ENCODE measurements around the gene LPCAT3.

LPCAT3 gene

GRCh38 chr12:6954316-6955107 is 63.8 kb downstream of the LPCAT3 start:
- in situ Hi-C loops (cut with HindIII; ENCODE audit: low sequenced_read_pairs): no loop called here

DNA sequence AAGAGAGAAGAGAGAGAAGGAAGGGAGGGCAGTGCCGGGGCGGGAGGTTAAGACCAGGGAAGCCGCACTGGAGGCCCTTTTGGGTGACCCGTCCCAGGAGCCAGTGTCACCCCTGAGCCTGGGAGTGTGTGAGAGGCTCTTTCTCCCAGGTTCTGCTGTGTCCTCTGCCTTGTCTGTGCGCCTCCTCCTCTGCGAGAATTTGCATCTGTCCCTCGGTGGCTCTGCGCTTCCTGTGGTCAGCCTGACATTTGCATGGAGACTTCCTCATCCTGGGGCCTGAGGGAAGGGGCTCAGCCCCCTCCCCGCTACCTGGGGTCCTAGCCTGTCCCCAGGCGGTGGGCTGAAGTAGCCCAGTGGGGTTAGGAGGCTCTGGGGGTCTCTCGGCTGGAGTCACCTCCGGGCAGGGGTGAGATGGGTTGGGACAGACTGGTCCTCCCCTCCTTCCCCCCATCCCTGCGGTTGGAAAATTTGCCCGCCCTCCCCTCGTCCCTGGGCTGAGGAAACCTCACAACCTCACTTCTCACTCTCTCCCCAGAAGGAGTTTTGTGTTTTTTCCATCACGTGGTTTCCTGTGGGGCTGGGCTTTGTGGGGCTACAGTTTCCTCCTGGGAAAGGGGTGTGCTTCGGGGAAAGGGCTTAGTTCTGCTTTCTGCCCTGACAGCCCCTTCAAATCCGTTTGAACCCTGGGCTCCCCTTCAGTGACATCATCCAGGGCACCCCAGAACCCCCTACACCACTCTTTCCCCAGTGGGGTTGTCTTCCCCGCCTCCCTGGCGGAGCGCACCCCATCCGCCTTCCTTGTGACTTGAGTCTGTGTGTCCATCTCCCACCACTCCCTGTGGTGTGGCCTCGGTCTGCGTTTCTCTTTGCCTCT is 64.6 kb downstream of the LPCAT3 start:
- in situ Hi-C loops (cut with HindIII; ENCODE audit: low sequenced_read_pairs): no loop called here

DNA sequence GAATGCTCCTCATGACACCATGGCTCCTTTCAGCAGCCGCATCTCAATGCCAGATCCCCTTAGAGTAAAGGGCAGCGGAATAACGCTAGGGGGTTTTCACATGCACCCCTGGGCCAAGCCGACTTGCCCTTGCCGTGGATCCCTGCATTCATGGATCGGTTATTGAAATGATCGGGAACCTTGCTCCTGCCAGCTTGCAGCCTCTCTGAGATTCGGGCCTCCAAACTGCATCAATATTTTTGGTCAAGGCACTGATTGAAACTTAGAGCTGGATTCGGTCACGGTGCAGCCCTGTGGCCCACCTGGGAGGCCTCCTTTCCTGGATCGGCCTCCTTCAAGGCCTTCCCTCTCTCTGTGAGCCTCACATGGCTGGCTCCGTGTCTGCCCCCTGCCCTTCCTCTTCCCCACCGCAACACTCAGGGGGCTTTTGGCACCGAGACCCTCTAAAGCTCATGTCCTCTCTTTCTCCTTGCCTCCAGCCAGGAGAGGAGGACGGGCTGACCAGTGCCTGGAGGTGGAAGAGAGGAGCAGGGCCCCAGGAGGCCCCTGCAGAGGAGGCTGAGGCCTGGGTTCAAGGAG is 65.3 kb downstream of the LPCAT3 start:
- in situ Hi-C loops (cut with HindIII; ENCODE audit: low sequenced_read_pairs): no loop called here

- in situ Hi-C loops (cut with HindIII; ENCODE audit: low sequenced_read_pairs): no loop called here
Measured at GRCh38 chr12:6952121-6952862, 66.0 kb downstream of the LPCAT3 start.

DNA sequence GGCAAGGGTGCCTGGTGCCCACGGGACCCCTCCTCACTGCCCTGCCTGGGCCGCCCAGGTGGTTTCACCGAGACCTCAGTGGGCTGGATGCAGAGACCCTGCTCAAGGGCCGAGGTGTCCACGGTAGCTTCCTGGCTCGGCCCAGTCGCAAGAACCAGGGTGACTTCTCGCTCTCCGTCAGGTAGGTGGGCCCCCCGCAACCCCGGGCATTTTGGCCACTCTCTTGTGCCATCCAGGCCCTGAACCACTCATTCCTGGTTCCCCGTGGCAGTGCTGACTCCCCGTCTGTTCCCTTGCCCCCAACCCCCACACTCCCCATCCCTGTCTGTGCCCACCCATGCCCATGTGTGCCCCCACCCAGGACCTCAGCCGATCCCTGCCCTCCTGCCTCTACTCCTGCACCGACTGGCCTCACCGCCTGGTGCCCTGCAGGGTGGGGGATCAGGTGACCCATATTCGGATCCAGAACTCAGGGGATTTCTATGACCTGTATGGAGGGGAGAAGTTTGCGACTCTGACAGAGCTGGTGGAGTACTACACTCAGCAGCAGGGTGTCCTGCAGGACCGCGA is 66.6 kb downstream of the LPCAT3 start:
- in situ Hi-C loops (cut with HindIII; ENCODE audit: low sequenced_read_pairs): no loop called here

DNA sequence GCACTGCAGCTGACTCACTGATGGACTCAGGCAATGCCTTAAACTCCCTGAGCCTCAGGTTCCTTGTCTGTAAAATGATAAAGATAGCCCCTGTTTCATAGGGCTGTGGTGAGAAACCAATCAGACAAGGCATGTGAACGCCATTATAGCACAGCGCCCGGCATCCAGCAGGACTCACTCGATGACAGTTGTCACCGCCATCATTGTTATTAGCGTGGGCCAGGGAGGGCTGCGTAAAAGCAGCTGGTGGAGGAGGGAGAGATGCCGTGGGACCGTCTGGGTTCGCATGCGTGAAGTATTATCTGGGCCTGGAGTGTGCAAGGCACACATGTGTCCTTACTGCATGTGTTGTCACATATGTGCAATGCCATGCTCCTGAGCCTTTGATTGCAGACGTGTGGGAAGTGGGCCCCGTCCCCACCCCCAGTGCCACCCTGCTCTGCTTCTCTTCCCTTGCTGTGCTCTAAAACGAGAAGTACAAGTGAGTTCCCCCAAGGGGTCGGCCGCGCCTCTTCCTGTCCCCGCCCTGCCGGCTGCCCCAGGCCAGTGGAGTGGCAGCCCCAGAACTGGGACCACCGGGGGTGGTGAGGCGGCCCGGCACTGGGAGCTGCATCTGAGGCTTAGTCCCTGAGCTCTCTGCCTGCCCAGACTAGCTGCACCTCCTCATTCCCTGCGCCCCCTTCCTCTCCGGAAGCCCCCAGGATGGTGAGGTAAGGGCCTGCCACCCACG is 67.3 kb downstream of the LPCAT3 start, which contains the start of gene PTPN6:
Gene PTPN6, plus strand, starts transcription at position 546 of the 730 bp plus-strand sequence. Its CDS starts 157 bp downstream, at position 703.
- in situ Hi-C loops (cut with HindIII; ENCODE audit: low sequenced_read_pairs): no loop called here

DNA sequence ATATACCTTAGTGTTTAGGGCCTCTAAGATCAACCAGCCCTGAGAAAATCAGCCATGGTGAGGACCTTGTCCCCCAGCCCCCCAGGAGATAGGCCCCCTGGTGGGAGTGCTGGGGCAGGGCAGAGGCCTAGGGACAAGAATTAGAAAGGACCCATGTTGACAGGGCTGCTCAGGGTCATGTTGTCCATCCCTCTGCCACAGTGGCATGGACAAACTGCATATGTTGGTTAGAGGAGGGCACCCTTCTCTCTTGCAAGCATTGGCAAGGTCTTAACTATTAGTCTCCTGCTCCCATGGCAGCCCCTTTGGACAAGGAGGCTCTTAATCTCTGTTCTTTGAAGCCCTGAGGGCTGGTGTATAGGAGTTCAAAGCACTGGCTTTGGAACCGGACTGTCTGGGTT is 67.9 kb downstream of the LPCAT3 start:
- in situ Hi-C loops (cut with HindIII; ENCODE audit: low sequenced_read_pairs): no loop called here

GRCh38 chr12:6948873-6949594 is 69.2 kb downstream of the LPCAT3 start:
- in situ Hi-C loops (cut with HindIII; ENCODE audit: low sequenced_read_pairs): no loop called here

DNA sequence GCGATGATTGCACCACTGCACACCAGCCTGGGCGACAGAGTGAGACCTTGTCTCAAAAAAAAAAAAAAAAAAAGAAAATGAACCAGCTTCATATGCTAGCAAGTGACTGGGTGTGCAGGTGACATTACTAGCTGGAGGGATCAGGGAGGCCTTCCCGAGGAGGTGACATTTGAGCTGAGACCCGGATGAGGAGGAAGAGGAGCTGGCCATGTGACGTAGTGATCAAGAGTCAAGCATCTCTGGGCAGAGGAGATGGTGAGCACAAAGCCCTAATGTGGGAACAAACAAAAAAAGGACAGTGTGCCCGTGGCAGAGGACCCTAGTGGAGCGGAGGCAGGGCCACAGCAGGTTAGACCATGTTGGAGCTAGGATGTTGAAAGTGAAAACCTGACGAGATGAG is 70.7 kb downstream of the LPCAT3 start:
- in situ Hi-C loops (cut with HindIII; ENCODE audit: low sequenced_read_pairs): no loop called here

DNA sequence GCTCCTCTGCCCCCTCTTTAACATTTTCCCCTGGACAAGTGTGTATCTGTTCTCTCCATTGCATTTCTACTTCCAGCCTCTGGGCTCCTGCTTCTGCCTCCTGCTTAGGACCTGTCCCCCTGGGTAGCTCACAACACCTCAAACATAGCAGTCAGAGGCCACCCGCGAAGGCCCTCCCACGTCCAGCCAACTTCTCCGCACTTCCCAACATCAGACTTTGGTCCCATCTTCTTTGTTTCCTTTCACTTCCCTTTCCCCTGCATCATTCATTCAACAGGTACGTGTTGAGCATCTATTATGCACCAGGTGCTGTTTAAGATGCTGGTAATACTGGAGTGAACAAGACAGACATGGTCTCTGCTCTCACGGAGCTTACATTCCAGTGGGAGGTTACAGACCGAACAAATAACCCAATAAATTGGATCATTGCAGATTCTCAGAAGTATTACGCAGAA is 71.3 kb downstream of the LPCAT3 start:
- in situ Hi-C loops (cut with HindIII; ENCODE audit: low sequenced_read_pairs): no loop called here

GRCh38 chr12:6946033-6946919 is 72.0 kb downstream of the LPCAT3 start:
- in situ Hi-C loops (cut with HindIII; ENCODE audit: low sequenced_read_pairs): no loop called here

DNA sequence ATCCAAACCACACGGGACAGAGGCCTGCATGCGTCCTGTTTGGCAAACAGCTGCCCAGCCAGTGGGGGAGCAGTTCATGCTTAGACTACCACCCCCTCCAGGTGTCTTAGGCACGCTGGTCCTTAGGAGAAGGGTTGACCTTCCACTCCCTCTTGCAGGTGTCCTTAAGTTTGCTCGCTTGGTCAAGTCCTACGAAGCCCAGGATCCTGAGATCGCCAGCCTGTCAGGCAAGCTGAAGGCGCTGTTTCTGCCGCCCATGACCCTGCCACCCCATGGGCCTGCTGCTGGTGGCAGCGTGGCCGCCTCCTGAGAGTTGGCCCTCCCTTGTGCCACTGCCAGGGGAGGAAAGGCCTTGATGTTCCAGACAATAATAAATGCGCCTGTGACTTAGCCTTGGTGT is 72.7 kb downstream of the LPCAT3 start:
- in situ Hi-C loops (cut with HindIII; ENCODE audit: low sequenced_read_pairs): no loop called here

DNA sequence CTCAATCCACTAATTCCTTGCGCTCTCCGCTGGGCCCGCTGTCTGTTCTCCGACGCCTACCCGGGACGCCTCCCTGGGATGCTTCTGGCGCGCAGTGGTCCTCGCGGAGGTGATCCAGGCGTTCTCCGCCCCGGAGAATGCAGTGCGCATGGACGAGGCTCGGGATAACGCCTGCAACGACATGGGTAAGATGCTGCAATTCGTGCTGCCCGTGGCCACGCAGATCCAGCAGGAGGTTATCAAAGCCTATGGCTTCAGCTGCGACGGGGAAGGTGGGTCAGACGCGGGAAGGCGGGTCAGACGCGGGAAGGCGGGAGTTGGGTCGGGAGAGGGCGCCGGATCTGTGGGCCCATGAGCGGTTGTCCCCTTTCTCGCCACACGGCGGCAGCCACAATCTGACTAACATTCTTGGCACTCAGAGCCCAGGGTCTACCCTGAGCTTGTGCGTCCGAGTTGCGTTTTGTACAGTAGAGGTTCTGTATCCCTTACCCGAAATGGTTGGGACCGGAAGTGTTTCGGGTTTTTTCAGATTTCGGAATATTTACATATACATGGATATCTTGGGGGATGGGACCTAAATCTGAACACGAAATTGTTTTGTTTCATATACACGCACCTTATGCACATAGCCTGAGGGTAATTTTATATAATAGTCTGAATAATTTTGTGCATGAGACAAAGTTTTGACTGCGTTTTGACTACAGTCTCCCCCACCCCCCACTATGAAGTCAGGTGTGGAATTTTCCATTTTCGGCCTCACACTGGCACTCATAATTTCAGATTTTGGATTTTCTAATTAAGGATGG is 73.7 kb downstream of the LPCAT3 start:
- in situ Hi-C loops (cut with HindIII; ENCODE audit: low sequenced_read_pairs): no loop called here

DNA sequence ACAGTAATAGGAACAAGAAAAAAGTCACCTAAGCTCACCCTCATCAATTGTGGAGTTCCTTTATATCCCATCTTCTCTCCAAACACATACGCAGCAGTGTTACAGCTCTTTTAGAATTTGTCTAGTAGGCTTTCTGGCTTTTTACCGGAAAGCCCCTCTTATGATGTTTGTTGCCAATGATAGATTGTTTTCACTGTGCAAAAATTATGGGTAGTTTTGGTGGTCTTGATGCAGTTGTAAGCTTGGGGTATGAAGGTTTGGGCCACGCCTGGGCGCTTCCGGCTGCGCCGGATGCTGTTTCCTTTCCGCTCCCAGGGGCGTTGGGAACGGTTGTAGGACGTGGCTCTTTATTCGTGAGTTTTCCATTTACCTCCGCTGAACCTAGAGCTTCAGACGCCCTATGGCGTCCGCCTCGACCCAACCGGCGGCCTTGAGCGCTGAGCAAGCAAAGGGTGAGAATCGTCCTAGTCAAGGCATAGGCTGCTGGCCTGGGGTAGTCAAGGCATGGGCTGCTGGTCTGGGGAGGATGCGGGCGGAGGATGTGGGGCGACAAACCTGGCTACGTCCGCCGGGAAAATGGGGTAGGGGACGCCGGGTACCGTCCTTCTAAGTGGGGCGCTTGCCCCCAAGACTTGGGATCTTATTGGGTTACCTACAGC is 74.4 kb downstream of the LPCAT3 start, which contains the start of the genes C12orf57 and RNU7-1:
Gene C12orf57, plus strand, starts transcription at position 301 of the 659 bp plus-strand sequence. Its CDS starts 100 bp downstream, at position 401.
Gene RNU7-1, plus strand, starts transcription at position 95 of the 659 bp plus-strand sequence.
- in situ Hi-C loops (cut with HindIII; ENCODE audit: low sequenced_read_pairs): no loop called here

DNA sequence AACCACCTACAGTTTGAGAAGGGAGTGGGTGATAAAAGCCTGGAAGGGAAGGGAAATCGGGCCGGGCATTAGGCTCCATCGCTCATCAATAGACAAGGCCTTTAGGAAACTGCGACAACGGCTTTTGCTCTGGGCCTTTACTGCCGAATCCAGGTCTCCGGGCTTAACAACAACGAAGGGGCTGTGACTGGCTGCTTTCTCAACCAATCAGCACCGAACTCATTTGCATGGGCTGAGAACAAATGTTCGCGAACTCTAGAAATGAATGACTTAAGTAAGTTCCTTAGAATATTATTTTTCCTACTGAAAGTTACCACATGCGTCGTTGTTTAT is 74.9 kb downstream of the LPCAT3 start:
- in situ Hi-C loops (cut with HindIII; ENCODE audit: low sequenced_read_pairs): no loop called here

GRCh38 chr12:6942331-6942665 is 76.0 kb downstream of the LPCAT3 start:
- in situ Hi-C loops (cut with HindIII; ENCODE audit: low sequenced_read_pairs): no loop called here

GRCh38 chr12:6941782-6942181 is 76.5 kb downstream of the LPCAT3 start:
- in situ Hi-C loops (cut with HindIII; ENCODE audit: low sequenced_read_pairs): no loop called here

All from DLD1 (cell line).